HG03097 (cell line): ENCODE data around the gene SRCIN1.

Experiments
- ATAC-seq: cut with Tn5 transposase; IDR thresholded peaks from one replicate; pipeline ENCODE4 v1.9.1; 2021; ENCODE audit not compliant: unreplicated experiment, low FRiP score

The SRCIN1 gene

GRCh38 chr17:38601539-38602351, 4.0 kb downstream of the SRCIN1 start:
- ATAC-seq, result no peak

- no peak for ATAC-seq
Measured at GRCh38 chr17:38600906-38601305, 4.8 kb downstream of the SRCIN1 start.

GRCh38 chr17:38600416-38600815, 5.3 kb downstream of the SRCIN1 start:
- ATAC-seq, result no peak

- no peak for ATAC-seq
Measured at GRCh38 chr17:38599398-38599856, 6.3 kb downstream of the SRCIN1 start.

GRCh38 chr17:38598995-38599394, 6.8 kb downstream of the SRCIN1 start:
- ATAC-seq, result no peak

- no peak for ATAC-seq
Measured at GRCh38 chr17:38598536-38598935, 7.2 kb downstream of the SRCIN1 start.

GRCh38 chr17:38597375-38597774, 8.4 kb downstream of the SRCIN1 start:
- ATAC-seq, result no peak

- ATAC-seq, result no peak
Measured at GRCh38 chr17:38596651-38597050, 9.1 kb downstream of the SRCIN1 start.

- no peak for ATAC-seq
Measured at GRCh38 chr17:38595892-38596291, 9.9 kb downstream of the SRCIN1 start.

GRCh38 chr17:38594152-38594551, 11.6 kb downstream of the SRCIN1 start:
- ATAC-seq, result no peak

- ATAC-seq, result no peak
Measured at GRCh38 chr17:38592487-38592886, 13.3 kb downstream of the SRCIN1 start.

- ATAC-seq, result no peak
Measured at GRCh38 chr17:38591759-38592241, 14.0 kb downstream of the SRCIN1 start.

GRCh38 chr17:38590988-38591758, 14.6 kb downstream of the SRCIN1 start:
- ATAC-seq, result no peak

GRCh38 chr17:38589462-38590114, 16.2 kb downstream of the SRCIN1 start:
- ATAC-seq, result no peak

- no peak for ATAC-seq
Measured at GRCh38 chr17:38588788-38589174, 17.0 kb downstream of the SRCIN1 start.

- no peak for ATAC-seq
Measured at GRCh38 chr17:38587947-38588787, 17.6 kb downstream of the SRCIN1 start.

- ATAC-seq, result no peak
Measured at GRCh38 chr17:38587203-38587602, 18.5 kb downstream of the SRCIN1 start.

GRCh38 chr17:38586788-38587187, 19.0 kb downstream of the SRCIN1 start:
- no peak for ATAC-seq

GRCh38 chr17:38585918-38586529, 19.7 kb downstream of the SRCIN1 start:
- ATAC-seq, result no peak
